Measurements from ENCODE around the gene RPL22.

The RPL22 gene

DNA sequence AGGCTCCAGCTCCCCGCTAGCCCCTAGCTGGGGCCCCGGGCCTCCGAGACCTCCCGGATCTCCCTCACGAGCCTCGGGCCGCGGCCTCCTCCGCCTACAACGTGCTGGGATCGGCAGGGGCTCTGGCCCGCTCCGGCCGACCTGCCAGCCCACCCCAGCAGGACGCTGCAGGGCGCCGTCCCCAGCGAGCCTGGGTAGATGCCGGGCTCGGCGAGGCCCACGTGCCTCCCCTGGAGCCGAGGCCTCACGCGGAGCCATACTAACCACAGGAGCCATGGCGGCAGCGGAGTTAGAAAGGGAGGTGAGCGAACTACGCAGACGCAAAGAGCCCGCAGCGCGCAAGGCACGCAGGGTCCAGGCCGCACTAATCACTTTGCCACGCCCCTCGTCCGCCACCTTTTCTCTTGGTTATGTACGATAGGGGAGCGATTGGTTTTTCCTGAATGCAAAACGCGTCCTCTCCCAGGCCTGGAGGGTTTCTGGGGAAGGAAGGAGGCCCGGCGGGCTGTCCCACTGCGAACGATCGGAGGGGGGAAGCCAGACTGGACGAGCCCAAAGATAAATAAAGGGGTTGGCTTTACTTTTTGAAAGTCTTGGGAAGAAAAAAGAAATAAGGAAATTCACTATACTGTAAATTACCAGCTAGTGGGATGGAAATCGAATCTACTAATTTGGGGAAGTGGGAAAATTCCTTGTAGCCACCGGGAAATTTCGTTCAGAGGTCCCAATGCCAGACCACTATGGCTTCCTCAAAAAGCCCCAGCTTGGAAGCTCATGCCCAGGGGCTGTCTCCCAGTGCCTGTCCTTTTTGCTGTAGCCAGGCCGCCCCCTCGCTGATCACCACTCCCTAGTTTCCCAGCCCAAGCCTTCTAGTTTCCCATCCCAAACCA lies at the start of gene RPL22:
Gene RPL22, minus strand, starts transcription at position 298 of the 890 bp plus-strand sequence. Its CDS starts 22 bp downstream, at position 276.
- DNase-seq = peak; percentile 99

- DNase-seq = peak; percentile 25
Observed at GRCh38 chr1:6248161-6248776, 48.9 kb upstream of the RPL22 start.

DNA sequence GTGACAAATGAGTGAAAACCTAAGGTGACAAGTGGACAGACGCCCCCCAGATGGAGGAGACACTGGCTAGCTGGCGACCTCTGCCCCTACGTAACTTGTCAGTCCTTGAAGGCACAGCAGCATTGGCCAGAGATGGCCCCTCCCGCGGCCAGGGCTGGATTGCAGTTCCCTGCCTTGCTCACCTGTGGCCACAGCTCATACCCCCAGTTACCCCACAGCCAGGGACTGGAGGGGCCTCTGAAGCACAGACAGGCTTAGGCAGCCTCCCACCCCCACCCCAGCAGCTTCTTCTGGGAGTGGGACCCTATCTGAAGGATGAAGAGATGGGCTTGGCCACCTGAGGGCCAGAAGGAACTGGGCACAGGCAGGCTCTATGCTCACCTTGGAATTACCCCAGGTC lies 48.3 kb upstream of the RPL22 start:
- DNase-seq = peak; percentile 19

DNA sequence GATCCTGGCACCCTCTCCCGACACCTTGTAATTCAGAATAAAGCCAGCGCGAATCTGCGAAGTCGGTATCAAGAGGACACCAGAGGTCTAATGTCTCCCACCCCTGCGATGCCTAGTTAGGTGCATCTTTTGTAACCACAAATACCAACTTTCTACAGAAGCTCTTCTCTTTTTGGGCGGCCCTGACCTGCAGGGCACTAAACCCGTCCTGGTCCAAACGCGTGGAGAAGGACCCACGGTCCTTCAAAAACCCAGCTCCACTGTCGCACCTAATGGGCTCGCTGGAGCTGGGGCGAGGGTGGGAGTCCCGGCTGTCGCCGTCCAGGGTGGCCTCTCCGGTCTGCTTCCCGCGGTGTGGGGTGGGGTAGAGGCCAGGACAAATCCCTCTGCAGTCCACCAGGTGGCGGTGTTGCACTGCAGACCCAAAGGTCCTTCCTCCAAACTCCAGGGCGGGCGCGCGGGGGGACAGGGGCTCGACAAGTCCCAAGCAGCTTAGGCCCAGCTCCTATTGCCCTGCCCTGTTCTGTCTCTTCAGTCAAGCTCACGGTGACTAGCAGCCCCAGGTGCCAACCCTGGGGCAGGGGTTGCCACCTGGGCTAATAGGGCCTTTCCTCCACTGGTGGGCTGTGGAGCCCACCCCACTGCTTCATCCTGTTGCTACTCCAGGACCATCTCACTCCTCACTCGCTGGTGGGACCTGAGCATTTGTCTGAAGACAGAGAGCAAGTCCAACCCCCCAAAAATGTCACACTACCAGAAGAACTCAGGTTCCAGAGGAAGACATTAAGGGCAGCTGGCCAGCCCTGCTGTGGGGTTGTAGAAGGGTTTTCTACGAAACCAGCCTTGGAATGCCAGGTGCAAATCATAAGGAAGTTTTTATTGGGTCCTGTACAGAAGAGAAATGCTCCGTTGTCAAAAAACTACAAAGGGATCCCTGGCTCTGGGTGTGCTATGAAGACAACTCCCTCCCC lies 47.4 kb upstream of the RPL22 start:
- peak; percentile 90 for DNase-seq

- DNase-seq = peak; percentile 61
Observed at GRCh38 chr1:6245869-6246496, 46.6 kb upstream of the RPL22 start.

GRCh38 chr1:6245086-6245868 lies 45.9 kb upstream of the RPL22 start:
- peak; percentile 88 for DNase-seq

DNA sequence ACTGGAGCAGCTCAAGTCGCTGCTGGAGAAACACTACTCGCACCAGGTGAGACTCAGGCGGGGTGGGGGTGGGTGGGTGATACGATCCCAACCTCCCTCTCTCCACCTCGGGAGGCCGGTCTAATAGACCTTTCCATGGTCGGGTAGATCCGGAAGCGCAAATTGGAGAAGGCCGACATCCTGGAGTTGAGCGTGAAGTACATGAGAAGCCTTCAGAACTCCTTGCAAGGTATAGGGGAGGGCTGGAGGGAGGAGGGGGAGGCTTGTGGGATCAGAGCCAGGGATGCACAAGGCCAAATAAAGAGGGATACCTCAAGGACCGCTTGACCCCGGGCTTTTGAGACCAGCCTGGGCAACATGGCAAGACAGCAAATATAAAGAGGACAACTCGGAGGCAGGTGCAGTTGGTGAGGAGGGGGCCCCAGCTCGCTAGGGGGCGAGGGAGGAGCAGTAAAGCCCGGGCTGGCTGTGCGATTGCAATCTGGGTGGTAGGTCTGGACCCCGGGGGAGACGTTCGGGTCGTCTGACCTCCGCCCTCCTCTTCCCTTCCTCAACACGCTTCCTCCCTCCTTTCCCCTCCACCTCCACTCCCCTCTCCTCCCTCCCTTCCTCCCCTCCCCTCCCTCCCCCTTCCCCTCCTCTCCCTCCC lies 45.1 kb upstream of the RPL22 start:
- peak; percentile 27 for DNase-seq

GRCh38 chr1:6243993-6244392 lies 44.6 kb upstream of the RPL22 start, which contains the start of gene HES3:
Gene HES3 (plus strand): TSS chr1:6244179. CDS start chr1:6244366, 187 bp downstream.
- DNase-seq = no peak

GRCh38 chr1:6243053-6243834 lies 43.8 kb upstream of the RPL22 start:
- DNase-seq = no peak

DNA sequence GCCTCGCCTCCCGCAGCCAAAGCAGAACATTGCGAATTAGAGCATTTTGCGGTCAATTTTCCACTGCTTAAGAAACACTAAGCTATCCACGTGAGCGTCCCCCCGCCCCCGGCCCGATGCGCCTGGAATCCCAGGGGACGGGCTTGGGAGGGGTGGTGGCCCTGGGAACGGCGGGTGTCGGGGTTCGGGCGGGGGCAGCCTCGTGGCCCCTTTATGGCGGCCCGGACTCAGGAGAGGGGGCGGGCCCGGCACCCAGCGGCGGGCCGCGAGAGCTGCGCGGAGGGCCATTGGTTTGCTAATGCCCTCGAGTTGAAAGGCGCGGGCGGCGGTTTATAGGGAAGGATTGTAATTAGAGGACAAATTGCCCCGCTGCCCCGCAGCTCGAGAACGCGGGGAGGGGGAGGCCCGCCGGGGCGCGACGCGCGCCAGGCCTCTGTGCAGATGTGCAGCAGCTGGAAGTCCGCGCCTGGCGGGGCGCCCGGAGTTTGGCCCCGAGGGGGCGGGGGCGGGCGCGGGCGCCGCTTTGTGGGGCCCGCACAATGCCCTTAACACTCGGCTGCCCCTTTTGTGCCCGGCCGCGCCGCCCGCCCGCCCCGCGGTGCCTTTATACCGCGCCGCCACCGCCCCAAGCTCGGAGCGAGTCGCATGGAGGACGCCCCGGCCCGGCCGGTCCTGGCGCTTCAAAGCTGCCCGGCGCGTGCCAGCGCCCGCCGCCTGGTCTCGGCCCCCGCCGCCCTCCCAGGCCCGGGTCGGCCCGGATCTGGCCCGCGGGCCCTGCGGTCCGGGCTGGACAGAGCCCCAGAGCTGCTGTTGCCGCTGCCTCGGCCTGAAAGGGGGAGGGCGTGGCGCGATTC lies 42.7 kb upstream of the RPL22 start:
- peak; percentile 41 for DNase-seq

- DNase-seq = no peak
Observed at GRCh38 chr1:6241107-6241886, 41.9 kb upstream of the RPL22 start.

DNA sequence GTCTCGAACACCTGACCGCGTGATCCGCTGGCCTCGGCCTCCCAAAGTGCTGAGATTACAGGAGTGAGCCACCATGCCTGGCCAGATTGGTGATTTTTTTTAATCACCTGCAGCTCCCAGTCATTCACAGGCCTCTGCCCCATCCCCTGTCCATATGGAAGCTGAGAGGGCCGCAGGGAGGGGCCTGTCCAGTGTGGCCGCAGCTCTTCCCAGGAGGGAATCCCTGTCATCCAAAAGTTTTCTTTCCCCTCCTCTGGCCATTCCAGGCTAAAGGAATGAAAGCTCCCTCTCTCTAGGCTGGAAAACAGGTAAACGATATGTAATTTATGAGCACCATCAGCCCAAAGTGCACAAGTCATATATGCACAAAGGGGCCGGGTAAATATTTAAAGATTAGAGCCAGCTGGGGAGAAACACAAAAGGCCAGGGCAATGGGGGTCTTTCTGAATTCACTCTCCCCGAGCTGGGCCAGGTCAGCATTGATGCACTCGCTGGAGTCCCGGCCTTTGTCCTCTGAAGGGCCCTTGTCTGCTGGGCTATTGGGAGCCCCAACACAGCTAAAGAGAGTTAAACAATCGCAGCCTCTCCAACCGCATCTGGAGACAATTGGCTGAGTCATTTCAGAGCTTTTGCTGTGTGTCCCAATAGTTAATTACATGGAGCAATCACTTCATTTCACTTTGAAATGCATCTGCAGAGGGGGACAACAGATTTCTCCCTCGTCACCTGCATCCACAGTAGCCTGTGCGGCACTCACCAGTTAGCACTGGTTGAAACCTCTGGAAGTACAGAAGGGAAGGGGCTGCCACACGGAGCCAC lies 40.8 kb upstream of the RPL22 start:
- no peak for DNase-seq

GRCh38 chr1:6239213-6239752 lies 39.9 kb upstream of the RPL22 start:
- no peak for DNase-seq

GRCh38 chr1:6237093-6237492 lies 37.7 kb upstream of the RPL22 start:
- no peak for DNase-seq

DNA sequence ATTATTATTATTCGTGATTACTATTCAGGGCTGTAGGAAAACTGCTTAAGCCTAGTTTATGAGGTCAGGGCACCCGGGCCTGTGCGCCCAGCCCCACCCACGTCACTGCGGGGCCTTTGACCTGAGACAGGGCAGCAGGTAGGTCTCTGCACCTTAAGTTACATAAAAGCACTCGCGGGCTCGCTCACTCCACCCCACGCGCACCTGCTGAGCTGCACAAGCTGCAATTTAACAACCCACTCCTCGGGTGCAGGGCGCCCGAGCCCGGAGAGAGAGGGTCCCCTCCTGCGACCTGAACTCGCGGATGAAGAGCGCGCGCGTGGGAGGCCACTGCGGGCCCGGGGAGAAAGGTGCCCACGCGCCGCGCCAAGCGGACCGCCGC lies 35.9 kb upstream of the RPL22 start:
- no peak for DNase-seq

GRCh38 chr1:6234502-6235295 lies 35.3 kb upstream of the RPL22 start:
- no peak for DNase-seq
